ENCODE measurements around the gene CAMTA1.
"Not testable (repeated sequence)": the region's sequence is repeated elsewhere in the genome, so short reads cannot be mapped to it uniquely, and the experiment has no call there.

Gene CAMTA1

GRCh38 chr1:7684132-7684531 is 898.9 kb downstream of the CAMTA1 start:
- Histone ChIP-seq H3K4me1 (peaks cover 9 to 63% (median 51%) of the 10 kb centered on the region in 10 experiments), H3K36me3 (no peaks in the 10 kb centered on the region), H3K9ac (no peak overlapping the region), H3K27ac (no peak overlapping the region), H3K9me3 (replicated peaks in 1 of 11) (no peaks in the 10 kb centered on the region), H4K20me1 (no peaks in the 10 kb centered on the region; a peak in 1 of 22 replicates), H3K4me2 (peak overlapping the region in 8 of 11 experiments; percentile 14 to 72 (median 57); a peak in 16 of 22 replicates), H3K27me3 (peaks cover 0 to 4% (median 0%) of the 10 kb centered on the region in 11 experiments; a peak in 2 of 22 replicates), H3K4me3 (no peak overlapping the region)
- no peak for TF ChIP-seq Cebpa-rat (IDR thresholded peaks at IDR 0.05)

GRCh38 chr1:7684861-7685635 is 899.8 kb downstream of the CAMTA1 start:
- Histone ChIP-seq H3K9me3 (replicated peaks in 1 of 11) (no peaks in the 10 kb centered on the region), H3K4me1 (peaks cover 0 to 56% (median 45%) of the 10 kb centered on the region in 10 experiments; a peak in 16 of 20 replicates), H3K4me2 (0 out of 22 replicates have a peak overlapping the region, but pooled peaks of 1 of the 11 experiments have one; percentile 46), H4K20me1 (no peaks in the 10 kb centered on the region; a peak in 1 of 22 replicates), H3K36me3 (no peaks in the 10 kb centered on the region), H3K4me3 (no peak overlapping the region), H3K27me3 (no peaks in the 10 kb centered on the region), H3K9ac (no peak overlapping the region), H3K27ac (no peak overlapping the region)
- TF ChIP-seq Cebpa-rat (IDR thresholded peaks at IDR 0.05): no peak

GRCh38 chr1:7686301-7686850 is 901.1 kb downstream of the CAMTA1 start:
- H4K20me1 ChIP-seq: no peaks in the 10 kb centered on the region; a peak in 1 of 22 replicates
- no peak for TF ChIP-seq Cebpa-rat (IDR thresholded peaks at IDR 0.05)
- H3K27me3 ChIP-seq: no peaks in the 10 kb centered on the region
- no peak overlapping the region for H3K9ac ChIP-seq
- peak overlapping the region in 8 of 11 experiments; percentile 24 to 61 (median 50); a peak in 14 of 22 replicates for H3K4me2 ChIP-seq
- H3K4me1 ChIP-seq: peaks cover 0 to 54% (median 43%) of the 10 kb centered on the region in 10 experiments; a peak in 15 of 20 replicates
- H3K27ac ChIP-seq: no peak overlapping the region
- H3K9me3 ChIP-seq (replicated peaks in 1 of 11): peaks cover 0 to 6% (median under 1%) of the 10 kb centered on the region in 11 experiments; a peak in 4 of 22 replicates
- H3K36me3 ChIP-seq: no peaks in the 10 kb centered on the region
- no peak overlapping the region for H3K4me3 ChIP-seq

- no peak overlapping the region for H3K27ac ChIP-seq
- H3K4me3 ChIP-seq: no peak overlapping the region
- H4K20me1 ChIP-seq: no peaks in the 10 kb centered on the region; a peak in 1 of 22 replicates
- no peak for TF ChIP-seq Cebpa-rat (IDR thresholded peaks at IDR 0.05)
- peak overlapping the region in 7 of 11 experiments; percentile 36 to 61 (median 53); a peak in 7 of 22 replicates for H3K4me2 ChIP-seq
- peaks cover 0 to 43% (median 36%) of the 10 kb centered on the region in 10 experiments; a peak in 14 of 20 replicates for H3K4me1 ChIP-seq
- peaks cover 6 to 17% (median 10%) of the 10 kb centered on the region in 11 experiments; a peak in 21 of 22 replicates for H3K9me3 ChIP-seq (replicated peaks in 1 of 11)
- no peaks in the 10 kb centered on the region for H3K27me3 ChIP-seq
- no peak overlapping the region for H3K9ac ChIP-seq
- no peaks in the 10 kb centered on the region for H3K36me3 ChIP-seq
These were observed 902.2 kb downstream of the CAMTA1 start for GRCh38 chr1:7687411-7687810.

GRCh38 chr1:7688659-7689058 is 903.4 kb downstream of the CAMTA1 start:
- Histone ChIP-seq H3K27ac (no peak overlapping the region), H3K27me3 (no peaks in the 10 kb centered on the region), H4K20me1 (no peaks in the 10 kb centered on the region; a peak in 1 of 22 replicates), H3K4me3 (no peak overlapping the region), H3K9me3 (replicated peaks in 1 of 11) (peaks cover 18 to 29% (median 22%) of the 10 kb centered on the region in 11 experiments), H3K4me1 (peaks cover 0 to 33% (median 29%) of the 10 kb centered on the region in 10 experiments; a peak in 14 of 20 replicates), H3K36me3 (0 out of 22 replicates have a peak, but pooled peaks cover 0 to 3% (median 0%) of the 10 kb centered on the region in 11 experiments), H3K9ac (no peak overlapping the region), H3K4me2 (no peak overlapping the region)
- TF ChIP-seq Cebpa-rat (IDR thresholded peaks at IDR 0.05): no peak

GRCh38 chr1:7689307-7689706 is 904.1 kb downstream of the CAMTA1 start:
- H3K9ac ChIP-seq, H3K27ac ChIP-seq, H4K20me1 ChIP-seq, H3K27me3 ChIP-seq, H3K36me3 ChIP-seq, H3K4me3 ChIP-seq: not testable (repeated sequence)
- H3K4me2 ChIP-seq: peak overlapping the region in 2 of 11 experiments; percentile 38 to 61; a peak in 1 of 22 replicates
- peaks cover 21 to 33% (median 27%) of the 10 kb centered on the region in 11 experiments for H3K9me3 ChIP-seq (replicated peaks in 1 of 11)
- H3K4me1 ChIP-seq: peaks cover 0 to 26% (median 23%) of the 10 kb centered on the region in 10 experiments; a peak in 14 of 20 replicates

- no peaks in the 10 kb centered on the region for H3K27me3 ChIP-seq
- peak in 1 of 11 experiments; percentile 44; a peak in 2 of 22 replicates for TF ChIP-seq Cebpa-rat (IDR thresholded peaks at IDR 0.05)
- H3K4me2 ChIP-seq: peak overlapping the region in 5 of 11 experiments; percentile 12 to 61 (median 30); a peak in 7 of 22 replicates
- H4K20me1 ChIP-seq: no peaks in the 10 kb centered on the region; a peak in 1 of 22 replicates
- peaks cover 0 to 26% (median 22%) of the 10 kb centered on the region in 10 experiments; a peak in 14 of 20 replicates for H3K4me1 ChIP-seq
- no peak overlapping the region for H3K27ac ChIP-seq
- no peak overlapping the region for H3K9ac ChIP-seq
- no peak overlapping the region for H3K4me3 ChIP-seq
- H3K9me3 ChIP-seq (replicated peaks in 1 of 11): peaks cover 21 to 34% (median 27%) of the 10 kb centered on the region in 11 experiments
- H3K36me3 ChIP-seq: 0 out of 22 replicates have a peak, but pooled peaks cover 0 to 3% (median 0%) of the 10 kb centered on the region in 11 experiments
These were observed 904.8 kb downstream of the CAMTA1 start for GRCh38 chr1:7690076-7690475.

GRCh38 chr1:7690496-7691182 is 905.4 kb downstream of the CAMTA1 start:
- Histone ChIP-seq H4K20me1 (no peaks in the 10 kb centered on the region; a peak in 1 of 22 replicates), H3K36me3 (0 out of 22 replicates have a peak, but pooled peaks cover 0 to 3% (median 0%) of the 10 kb centered on the region in 11 experiments), H3K4me1 (peaks cover 0 to 26% (median 22%) of the 10 kb centered on the region in 10 experiments; a peak in 14 of 20 replicates), H3K4me3 (no peak overlapping the region), H3K9me3 (replicated peaks in 1 of 11) (peaks cover 21 to 34% (median 27%) of the 10 kb centered on the region in 11 experiments), H3K4me2 (peak overlapping the region in 3 of 11 experiments; percentile 25 to 61 (median 38); a peak in 4 of 22 replicates), H3K27me3 (no peaks in the 10 kb centered on the region), H3K27ac (no peak overlapping the region), H3K9ac (no peak overlapping the region)
- no peak for TF ChIP-seq Cebpa-rat (IDR thresholded peaks at IDR 0.05)

All from BLaER1 treated with 17β-estradiol and CSF1 and Interleukin-3, amounts not matched to agents 10 nM and 100 nM (cell line).